ENCODE results near the gene SNAPIN.

The SNAPIN gene

GRCh38 chr1:153680120-153680403 lies 21.6 kb downstream of the SNAPIN start:
- H3K4me1 ChIP-seq (ENCODE audit: insufficient read depth, poor library complexity, severe bottlenecking): no peaks in the 10 kb centered on the region
- no peak for DNase-seq (ENCODE audit: low spot score)

GRCh38 chr1:153682730-153683129 lies 24.2 kb downstream of the SNAPIN start:
- Histone ChIP-seq H3K36me3 (ENCODE audit: low read depth) (no peaks in the 10 kb centered on the region), H3K4me3 (ENCODE audit: severe bottlenecking) (no peak overlapping the region), H3K27ac (ENCODE audit: poor library complexity, severe bottlenecking) (no peak overlapping the region), H3K4me1 (ENCODE audit: insufficient read depth, poor library complexity, severe bottlenecking) (no peaks in the 10 kb centered on the region), H3K27me3 (ENCODE audit: insufficient read depth, poor library complexity, severe bottlenecking) (peaks cover 33% of the 10 kb centered on the region), H3K9me3 (ENCODE audit: severe bottlenecking) (no peaks in the 10 kb centered on the region)
- DNase-seq (ENCODE audit: low spot score): no peak
- TF ChIP-seq CTCF (IDR thresholded peaks at IDR 0.05; ENCODE audit: poor library complexity, severe bottlenecking): no peak
- no peak for ATAC-seq (ENCODE audit: low read depth)

More at GRCh38 chr1:153680120-153680403, 21.6 kb downstream of the SNAPIN start:
- no peak for TF ChIP-seq CTCF (IDR thresholded peaks at IDR 0.05; ENCODE audit: poor library complexity, severe bottlenecking)
- no peak for ATAC-seq (ENCODE audit: low read depth)
- Histone ChIP-seq H3K4me3 (ENCODE audit: severe bottlenecking) (no peak overlapping the region), H3K9me3 (ENCODE audit: severe bottlenecking) (no peaks in the 10 kb centered on the region), H3K27ac (ENCODE audit: poor library complexity, severe bottlenecking) (no peak overlapping the region), H3K36me3 (ENCODE audit: low read depth) (no peaks in the 10 kb centered on the region), H3K27me3 (ENCODE audit: insufficient read depth, poor library complexity, severe bottlenecking) (peaks cover 33% of the 10 kb centered on the region)

- no peak overlapping the region for H3K27ac ChIP-seq (ENCODE audit: poor library complexity, severe bottlenecking)
- no peaks in the 10 kb centered on the region for H3K36me3 ChIP-seq (ENCODE audit: low read depth)
- H3K9me3 ChIP-seq (ENCODE audit: severe bottlenecking): no peaks in the 10 kb centered on the region
- peak; percentile 32; the same call in 1 of the 3 replicates for ATAC-seq (ENCODE audit: low read depth)
- no peaks in the 10 kb centered on the region for H3K4me1 ChIP-seq (ENCODE audit: insufficient read depth, poor library complexity, severe bottlenecking)
- no peak for DNase-seq (ENCODE audit: low spot score)
- TF ChIP-seq CTCF (IDR thresholded peaks at IDR 0.05; ENCODE audit: poor library complexity, severe bottlenecking): no peak
- H3K4me3 ChIP-seq (ENCODE audit: severe bottlenecking): no peak overlapping the region
- peaks cover 21% of the 10 kb centered on the region for H3K27me3 ChIP-seq (ENCODE audit: insufficient read depth, poor library complexity, severe bottlenecking)
Observed at GRCh38 chr1:153683854-153684253, 25.4 kb downstream of the SNAPIN start.

- Histone ChIP-seq H3K36me3 (ENCODE audit: low read depth) (no peaks in the 10 kb centered on the region), H3K27ac (ENCODE audit: poor library complexity, severe bottlenecking) (no peak overlapping the region), H3K4me1 (ENCODE audit: insufficient read depth, poor library complexity, severe bottlenecking) (no peaks in the 10 kb centered on the region), H3K9me3 (ENCODE audit: severe bottlenecking) (no peaks in the 10 kb centered on the region), H3K27me3 (ENCODE audit: insufficient read depth, poor library complexity, severe bottlenecking) (peaks cover 11% of the 10 kb centered on the region), H3K4me3 (ENCODE audit: severe bottlenecking) (no peak overlapping the region)
- no peak for DNase-seq (ENCODE audit: low spot score)
- no peak for ATAC-seq (ENCODE audit: low read depth)
- TF ChIP-seq CTCF (IDR thresholded peaks at IDR 0.05; ENCODE audit: poor library complexity, severe bottlenecking): no peak
Observed at GRCh38 chr1:153684892-153685291, 26.4 kb downstream of the SNAPIN start.

GRCh38 chr1:153685544-153686340 lies 27.2 kb downstream of the SNAPIN start:
- H3K27me3 ChIP-seq (ENCODE audit: insufficient read depth, poor library complexity, severe bottlenecking): peaks cover 5% of the 10 kb centered on the region
- no peaks in the 10 kb centered on the region for H3K36me3 ChIP-seq (ENCODE audit: low read depth)
- H3K9me3 ChIP-seq (ENCODE audit: severe bottlenecking): no peaks in the 10 kb centered on the region
- no peaks in the 10 kb centered on the region for H3K4me1 ChIP-seq (ENCODE audit: insufficient read depth, poor library complexity, severe bottlenecking)
- ATAC-seq (ENCODE audit: low read depth): no peak
- TF ChIP-seq CTCF (IDR thresholded peaks at IDR 0.05; ENCODE audit: poor library complexity, severe bottlenecking): no peak
- H3K4me3 ChIP-seq (ENCODE audit: severe bottlenecking): no peak overlapping the region
- no peak for DNase-seq (ENCODE audit: low spot score)
- no peak overlapping the region for H3K27ac ChIP-seq (ENCODE audit: poor library complexity, severe bottlenecking)

Data from RWPE2 (cell line).